Fibroblast of mammary gland (primary cell): Measurements from ENCODE around the gene GADD45GIP1.
A peak's percentile ranks its signal among the peaks of the same experiment; 100 is the strongest.

Experiments used
- DNase-seq: peaks from one replicate; pipeline ENCODE4 v3.0.0-alpha.2; 2010; ENCODE audit warnings: low read depth
- H3K4me3 ChIP-seq: 2 replicates; pipeline ENCODE4 v1.5.1; 2011; ENCODE audit warnings: low read depth, mild to moderate bottlenecking, low read length, moderate library complexity; ENCODE audit not compliant: control insufficient read depth
- TF ChIP-seq, protein P1 (sequence below): conservative IDR thresholded peaks from 2 replicates; pipeline ENCODE4 v1.5.1; 2011; ENCODE audit warnings: low read depth, low read length, inconsistent platforms; ENCODE audit not compliant: control insufficient read depth, insufficient read depth

The GADD45GIP1 gene

DNA sequence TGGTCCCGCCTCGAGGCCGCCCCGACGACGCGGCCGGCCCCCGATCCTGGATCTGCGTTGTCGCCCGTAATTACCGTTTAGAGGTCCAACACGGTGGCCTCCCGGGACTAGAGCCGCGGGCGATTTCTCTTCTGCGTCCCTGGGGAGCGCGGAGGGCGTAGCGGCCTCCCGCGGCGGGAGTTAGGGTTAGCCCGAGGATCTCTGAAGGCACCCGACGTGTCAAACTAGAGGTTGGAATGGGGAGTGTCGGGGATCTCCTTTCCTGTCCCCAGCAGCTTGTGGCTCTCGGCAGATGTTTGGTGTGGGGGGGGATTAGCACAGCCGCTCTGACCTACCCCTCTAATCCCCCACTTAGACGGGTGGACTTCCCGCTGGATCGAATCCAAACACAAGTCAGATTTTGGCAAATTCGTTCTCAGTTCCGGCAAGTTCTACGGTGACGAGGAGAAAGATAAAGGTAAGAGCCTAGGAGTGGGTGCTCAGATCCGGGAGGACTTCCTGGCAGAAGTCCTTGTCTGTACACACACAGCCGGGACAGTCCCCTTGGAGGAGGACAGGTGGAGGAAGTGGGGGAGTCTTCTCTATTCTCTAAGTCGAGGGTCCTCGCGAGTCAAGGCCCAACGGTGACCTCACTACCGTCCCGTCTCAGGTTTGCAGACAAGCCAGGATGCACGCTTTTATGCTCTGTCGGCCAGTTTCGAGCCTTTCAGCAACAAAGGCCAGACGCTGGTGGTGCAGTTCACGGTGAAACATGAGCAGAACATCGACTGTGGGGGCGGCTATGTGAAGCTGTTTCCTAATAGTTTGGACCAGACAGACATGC lies 18.0 kb downstream of the GADD45GIP1 start:
- peak overlapping the region; percentile 99 for H3K4me3 ChIP-seq
- TF ChIP-seq, protein P1, sequence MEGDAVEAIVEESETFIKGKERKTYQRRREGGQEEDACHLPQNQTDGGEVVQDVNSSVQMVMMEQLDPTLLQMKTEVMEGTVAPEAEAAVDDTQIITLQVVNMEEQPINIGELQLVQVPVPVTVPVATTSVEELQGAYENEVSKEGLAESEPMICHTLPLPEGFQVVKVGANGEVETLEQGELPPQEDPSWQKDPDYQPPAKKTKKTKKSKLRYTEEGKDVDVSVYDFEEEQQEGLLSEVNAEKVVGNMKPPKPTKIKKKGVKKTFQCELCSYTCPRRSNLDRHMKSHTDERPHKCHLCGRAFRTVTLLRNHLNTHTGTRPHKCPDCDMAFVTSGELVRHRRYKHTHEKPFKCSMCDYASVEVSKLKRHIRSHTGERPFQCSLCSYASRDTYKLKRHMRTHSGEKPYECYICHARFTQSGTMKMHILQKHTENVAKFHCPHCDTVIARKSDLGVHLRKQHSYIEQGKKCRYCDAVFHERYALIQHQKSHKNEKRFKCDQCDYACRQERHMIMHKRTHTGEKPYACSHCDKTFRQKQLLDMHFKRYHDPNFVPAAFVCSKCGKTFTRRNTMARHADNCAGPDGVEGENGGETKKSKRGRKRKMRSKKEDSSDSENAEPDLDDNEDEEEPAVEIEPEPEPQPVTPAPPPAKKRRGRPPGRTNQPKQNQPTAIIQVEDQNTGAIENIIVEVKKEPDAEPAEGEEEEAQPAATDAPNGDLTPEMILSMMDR, result no peak
- peak; percentile 76 for DNase-seq

DNA sequence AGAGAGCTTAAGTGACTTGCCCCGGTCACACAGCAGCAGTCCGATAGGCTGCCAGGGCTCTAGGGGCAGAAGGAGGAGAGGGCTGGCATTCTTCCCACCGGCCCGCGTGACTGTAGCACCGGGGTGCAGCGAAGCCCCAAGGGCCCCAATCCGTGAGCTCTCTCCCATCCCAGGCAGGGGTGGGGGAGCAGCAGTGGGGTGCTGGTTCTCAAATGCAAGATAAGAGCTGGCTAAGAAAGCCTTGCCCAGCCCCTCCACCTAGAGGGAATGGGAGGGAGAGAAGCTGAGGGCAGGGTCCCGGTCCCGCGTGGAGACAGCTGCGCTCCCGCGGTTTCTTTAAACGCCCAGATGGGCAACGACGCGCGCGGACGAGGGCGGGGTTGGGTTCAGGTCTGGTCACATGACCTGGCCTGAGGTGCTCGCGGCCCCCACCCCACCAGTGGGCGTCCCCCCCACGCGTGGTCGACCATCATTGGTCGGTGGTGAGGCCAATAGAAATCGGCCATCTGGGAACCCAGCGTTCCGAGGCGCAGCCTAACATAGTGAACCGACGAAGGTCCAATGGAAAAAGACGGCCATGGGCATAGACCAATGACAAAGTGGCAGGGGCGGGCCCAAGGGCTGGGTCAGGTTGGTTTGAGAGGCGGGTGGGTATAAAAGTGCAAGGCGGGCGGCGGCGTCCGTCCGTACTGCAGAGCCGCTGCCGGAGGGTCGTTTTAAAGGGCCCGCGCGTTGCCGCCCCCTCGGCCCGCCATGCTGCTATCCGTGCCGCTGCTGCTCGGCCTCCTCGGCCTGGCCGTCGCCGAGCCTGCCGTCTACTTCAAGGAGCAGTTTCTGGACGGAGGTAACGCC lies 18.9 kb downstream of the GADD45GIP1 start, which contains the start of gene CALR:
Gene CALR, plus strand, starts transcription at position 683 of the 852 bp plus-strand sequence. Its CDS starts 71 bp downstream, at position 754.
- TF ChIP-seq, protein P1, result no peak
- DNase-seq, result peak; percentile 99
- H3K4me3 ChIP-seq, result peak within 1 kb of the TSS; percentile 99

DNA sequence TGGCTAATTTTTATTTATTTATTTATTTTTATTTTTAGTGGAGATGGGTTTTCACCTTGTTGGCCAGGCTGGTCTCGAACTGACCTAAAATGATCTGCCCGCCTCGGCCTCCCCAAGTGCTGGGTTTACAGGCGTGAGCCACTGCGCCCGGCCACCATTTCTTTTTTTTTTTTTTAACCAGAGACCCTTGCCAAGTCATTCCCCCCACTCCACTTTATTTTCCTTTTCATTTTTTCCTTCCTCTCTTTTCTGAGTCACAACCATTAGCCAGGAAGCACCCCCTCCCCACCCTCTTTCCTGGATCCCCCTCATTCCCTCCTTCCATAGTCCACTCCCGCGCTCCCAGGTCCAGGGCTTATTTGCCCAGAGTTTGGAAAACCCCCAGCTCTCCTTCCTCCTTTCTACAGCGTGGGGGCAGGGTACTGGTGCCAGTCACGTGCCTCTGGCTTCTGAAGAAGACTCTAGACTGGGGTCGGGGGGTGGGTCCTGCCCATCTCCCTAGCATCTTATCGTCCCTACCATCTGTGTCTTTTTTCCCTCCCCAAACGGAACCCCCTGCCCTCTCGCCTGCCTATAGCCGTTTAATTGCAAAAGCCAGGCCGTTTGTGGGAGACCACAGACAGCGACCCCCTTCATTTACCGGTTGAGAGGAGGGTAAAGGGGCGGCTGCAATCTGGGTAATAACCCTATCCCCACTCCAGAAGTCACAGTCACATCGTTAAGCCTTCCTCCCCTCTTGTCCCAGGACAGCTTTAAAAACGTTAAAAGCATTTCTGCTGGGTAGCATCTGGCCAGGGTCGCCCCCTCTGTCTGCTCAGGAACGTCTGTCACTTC lies 19.7 kb downstream of the GADD45GIP1 start:
- no peak for DNase-seq
- H3K4me3 ChIP-seq, result peak overlapping the region; percentile 99
- TF ChIP-seq, protein P1, result no peak

DNA sequence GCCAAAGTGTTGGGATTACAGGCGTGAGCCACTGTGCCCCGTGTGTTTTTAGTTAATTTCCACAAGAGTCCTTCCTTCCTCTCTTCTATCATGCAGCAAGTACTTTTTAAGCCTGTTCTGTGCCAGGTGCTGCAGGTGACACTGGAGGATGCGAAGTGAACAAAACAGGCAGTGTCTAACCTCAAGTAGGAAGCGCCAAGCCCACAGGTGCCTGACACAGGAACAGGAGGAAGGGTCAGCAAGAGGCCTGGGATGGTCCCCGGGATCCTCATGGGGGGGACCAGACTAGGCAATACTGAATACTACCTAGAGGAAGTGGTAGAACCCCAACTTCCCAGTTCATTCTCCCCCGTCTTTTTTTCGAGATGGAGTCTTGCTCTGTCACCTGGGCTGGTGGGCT lies 20.4 kb downstream of the GADD45GIP1 start:
- DNase-seq, result no peak
- no peak overlapping the region for H3K4me3 ChIP-seq
- TF ChIP-seq, protein P1, result no peak

DNA sequence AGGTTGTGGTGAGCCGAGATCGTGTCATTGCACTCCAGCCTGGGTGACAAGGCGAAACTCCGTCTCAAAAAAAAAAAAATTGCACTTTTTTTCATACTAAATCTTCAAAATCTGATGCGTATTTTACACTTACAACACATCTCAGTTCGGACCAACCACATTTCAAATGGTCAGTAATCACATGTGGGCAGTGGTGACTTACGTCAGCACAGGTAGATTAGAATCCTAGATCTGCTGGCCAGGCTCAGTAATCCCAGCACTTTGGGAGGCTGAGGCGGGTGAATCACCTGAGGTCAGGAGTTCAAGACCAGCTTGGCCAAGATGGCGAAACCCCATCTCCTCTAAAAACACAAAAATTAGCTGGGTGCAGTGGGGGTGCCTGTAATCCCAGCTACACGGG lies 22.0 kb downstream of the GADD45GIP1 start:
- H3K4me3 ChIP-seq, result no peak overlapping the region
- no peak for DNase-seq
- TF ChIP-seq, protein P1, result no peak

DNA sequence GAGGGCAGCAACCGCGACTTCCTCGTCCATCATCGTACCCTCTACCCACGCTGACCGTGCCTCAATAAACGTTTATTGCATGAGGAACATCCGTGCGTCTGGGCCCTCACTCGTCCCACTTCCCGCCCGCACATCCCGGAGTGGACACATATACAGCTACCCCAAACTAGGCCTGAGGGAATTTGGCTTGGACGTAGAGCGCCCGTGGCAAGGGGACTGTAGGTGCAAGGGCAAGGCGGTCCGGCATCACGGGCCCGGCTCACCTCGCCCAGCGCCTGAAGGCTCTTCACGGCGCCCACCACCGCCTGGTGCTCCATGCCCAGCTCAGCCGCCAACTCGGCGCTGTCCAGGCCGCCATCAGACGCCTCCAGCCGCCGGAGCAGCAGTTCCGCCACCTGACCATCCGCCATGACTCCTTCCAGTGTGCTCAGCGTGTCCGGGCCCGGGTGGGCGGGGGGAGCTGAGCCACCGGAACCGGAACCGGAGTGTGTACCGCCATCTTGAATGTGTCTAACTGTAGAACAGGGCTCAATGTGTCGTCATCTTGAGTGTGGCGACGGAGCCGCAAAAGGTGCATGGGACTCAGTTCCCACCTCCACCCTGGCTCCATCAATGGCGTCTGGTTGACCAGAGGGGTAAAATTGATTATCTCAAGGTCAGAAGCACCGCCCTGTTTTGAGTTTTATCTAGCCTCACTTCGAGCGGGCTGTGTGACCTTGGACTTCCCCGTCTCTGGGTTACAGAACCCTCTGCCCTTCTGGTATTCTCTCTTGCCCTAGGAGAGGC lies 23.5 kb downstream of the GADD45GIP1 start, which contains the start of gene FARSA:
Gene FARSA, minus strand, starts transcription at position 425 of the 786 bp plus-strand sequence. Its CDS starts 15 bp downstream, at position 410.
- DNase-seq, result peak; percentile 88

More for the DNA sequence above, 23.5 kb downstream of the GADD45GIP1 start, which contains the start of gene FARSA:
- H3K4me3 ChIP-seq, result peak within 1 kb of the TSS; percentile 98
- TF ChIP-seq, protein P1, result no peak
